HepG2 (cell line): Measurements from ENCODE around the gene LMOD1. TPM values are rescaled to one million over a fixed set of nuclear protein-coding genes. Genes with fewer than 3 reads are reported as not detected.

Experiments used
- ATF5 ChIP-seq: sonication (generic); formaldehyde crosslinking; IDR thresholded peaks from 2 replicates; pipeline ENCODE4 v1.4.0; 2020; ENCODE audit warnings: mild to moderate bottlenecking, low read depth, missing genetic modification reagents
- FOSL1 ChIP-seq: sonication (generic); formaldehyde crosslinking; IDR thresholded peaks from 2 replicates; pipeline ENCODE4 v1.9.0; 2021; ENCODE audit warnings: missing genetic modification reagents, borderline replicate concordance
- HCFC1 ChIP-seq: fragments of 150-350 bp; IDR thresholded peaks from 2 replicates; pipeline ENCODE4 v1.6.1; 2014; ENCODE audit warnings: low read depth, low read length
- HDAC1 ChIP-seq: sonication (generic); formaldehyde crosslinking; IDR thresholded peaks from 2 replicates; pipeline ENCODE4 v1.5.1; 2020; ENCODE audit warnings: mild to moderate bottlenecking, missing genetic modification reagents
- HHEX ChIP-seq: IDR thresholded peaks from 2 replicates; pipeline ENCODE4 v1.6.1; 2016; ENCODE audit warnings: control low read depth
- MAFG ChIP-seq: sonication (generic); formaldehyde crosslinking; IDR thresholded peaks from 2 replicates; pipeline ENCODE4 v1.5.1; 2020; ENCODE audit warnings: mild to moderate bottlenecking, missing genetic modification reagents
- MYC ChIP-seq: sonication (generic); formaldehyde crosslinking; IDR thresholded peaks from 2 replicates; pipeline ENCODE4 v1.9.0; 2021; ENCODE audit warnings: missing genetic modification reagents, borderline replicate concordance
- RNF219 ChIP-seq: sonication (generic); formaldehyde crosslinking; IDR thresholded peaks from 2 replicates; pipeline ENCODE4 v1.5.0; 2020; ENCODE audit warnings: mild to moderate bottlenecking, missing genetic modification reagents
- SNAPC2 ChIP-seq: sonication (generic); formaldehyde crosslinking; IDR thresholded peaks from 2 replicates; pipeline ENCODE4 v1.8.1; 2022; ENCODE audit warnings: mild to moderate bottlenecking, missing genetic modification reagents
- SOX6 ChIP-seq, 2 experiments: fragments of 450-650 bp in 1 of 2; sonication (generic) in 1 of 2; formaldehyde crosslinking in 1 of 2; IDR thresholded peaks; 2 replicates each; pipeline versions ENCODE4 v1.4.0 to v1.6.1; 2017 to 2020; ENCODE audit warnings: antibody characterized with exemption in 1 of 2, mild to moderate bottlenecking in 1 of 2, missing genetic modification reagents in 1 of 2
- SP5 ChIP-seq: IDR thresholded peaks from 2 replicates; pipeline ENCODE4 v1.6.1; 2016; ENCODE audit warnings: low read depth, borderline replicate concordance
- TRIM24 ChIP-seq: sonication (generic); formaldehyde crosslinking; IDR thresholded peaks from 2 replicates; pipeline ENCODE4 v1.8.0; 2022; ENCODE audit warnings: mild to moderate bottlenecking, missing genetic modification reagents
- ZMAT5 ChIP-seq: sonication (generic); formaldehyde crosslinking; IDR thresholded peaks from 2 replicates; pipeline ENCODE4 v1.5.0; 2020; ENCODE audit warnings: mild to moderate bottlenecking, low read depth, missing genetic modification reagents, borderline replicate concordance
- ZMYM2 ChIP-seq: sonication (generic); formaldehyde crosslinking; IDR thresholded peaks from 2 replicates; pipeline ENCODE4 v1.8.0; 2022; ENCODE audit warnings: mild to moderate bottlenecking, missing genetic modification reagents
- ZNF432 ChIP-seq: sonication (generic); formaldehyde crosslinking; IDR thresholded peaks from 2 replicates; pipeline ENCODE4 v1.5.0; 2020; ENCODE audit warnings: missing genetic modification reagents, mild to moderate bottlenecking, borderline replicate concordance
- ZNF512 ChIP-seq: sonication (generic); formaldehyde crosslinking; IDR thresholded peaks from 2 replicates; pipeline ENCODE4 v1.4.0; 2020; ENCODE audit warnings: mild to moderate bottlenecking, missing genetic modification reagents
- ZNF569 ChIP-seq: sonication (generic); formaldehyde crosslinking; IDR thresholded peaks from 2 replicates; pipeline ENCODE4 v1.5.0; 2020; ENCODE audit warnings: mild to moderate bottlenecking, missing genetic modification reagents, moderate library complexity, borderline replicate concordance
- ZNF746 ChIP-seq: sonication (generic); formaldehyde crosslinking; IDR thresholded peaks from 2 replicates; pipeline ENCODE4 v1.8.0; 2022; ENCODE audit warnings: mild to moderate bottlenecking, missing genetic modification reagents
- ZNF788 ChIP-seq: sonication (generic); formaldehyde crosslinking; IDR thresholded peaks from 2 replicates; pipeline ENCODE4 v1.5.0; 2020; ENCODE audit warnings: mild to moderate bottlenecking, missing genetic modification reagents, borderline replicate concordance
- ZSCAN5A ChIP-seq: sonication (generic); formaldehyde crosslinking; IDR thresholded peaks from 2 replicates; pipeline ENCODE4 v1.8.0; 2022; ENCODE audit warnings: mild to moderate bottlenecking, missing genetic modification reagents, borderline replicate concordance
- polyA plus RNA-seq, 8 experiments: library from polyadenylated mRNA; depleted of rRNA in 3 of 8; stranded (reverse) in 7 of 8; unstranded in 1 of 8; fragments of >200 nt; fragmentation: Illumina TruSeq in 4 of 8; extraction: Trizol in 4 of 8; gene quantifications; 2 replicates each; pipeline versions ENCODE4 v1.2.1 to v1.2.3, GENCODE V29; 2011 to 2016; ENCODE audit warnings: low read depth in 4 of 8, missing spikeins in 1 of 8, mixed read lengths in 1 of 8; ENCODE audit not compliant: insufficient read depth in 1 of 8
- total RNA-seq, 5 experiments: library from RNA; depleted of rRNA; stranded (reverse); fragments of >200 nt; fragmentation: Illumina TruSeq; extraction: Trizol; gene quantifications; 2 replicates each; pipeline ENCODE4 v1.2.3, GENCODE V29; 2016; ENCODE audit warnings: low read depth in 1 of 5
- TF ChIP-seq, protein P1 (sequence below): sonication (generic); formaldehyde crosslinking; IDR thresholded peaks from 2 replicates; pipeline ENCODE4 v1.5.1; 2020; ENCODE audit warnings: mild to moderate bottlenecking, moderate library complexity, missing genetic modification reagents

LMOD1 gene
- total and polyA plus RNA-seq, 2 of the 13 experiments (the other 11 are each of a cell fraction or from before 2014, with no cell fraction given), result not detected

GRCh38 chr1:201982623-201983379 is 36.5 kb upstream of the LMOD1 start, which contains the start of gene RNPEP (continued):
- no peak for TF ChIP-seq SNAPC2 (CRISPR knock-in tag)
- no peak for TF ChIP-seq MAFG (CRISPR knock-in tag)
- no peak for TF ChIP-seq FOSL1 (CRISPR knock-in tag)
- TF ChIP-seq HCFC1, result no peak
- TF ChIP-seq MYC, result peak; percentile 49; the same call in 1 of the 2 replicates
- TF ChIP-seq ZMYM2 (CRISPR knock-in tag), result no peak
- TF ChIP-seq ZNF512 (CRISPR knock-in tag), result no peak
- TF ChIP-seq ZMAT5 (CRISPR knock-in tag), result no peak
- TF ChIP-seq ATF5 (CRISPR knock-in tag), result no peak
- TF ChIP-seq ZNF788 (CRISPR knock-in tag), result peak; percentile 63; the same call in 1 of the 2 replicates
- no peak for TF ChIP-seq RNF219 (CRISPR knock-in tag)
- TF ChIP-seq ZNF569, result no peak
- no peak for TF ChIP-seq ZNF432 (CRISPR knock-in tag)
- TF ChIP-seq ZSCAN5A (CRISPR knock-in tag), result no peak
- TF ChIP-seq TRIM24, result no peak
- no peak for TF ChIP-seq HHEX
- no peak for TF ChIP-seq ZNF746 (CRISPR knock-in tag)
- TF ChIP-seq SOX6 (IDR thresholded peaks at IDR 0.05), result no peak
- peak; percentile 73 for TF ChIP-seq SOX6 (CRISPR knock-in tag; IDR thresholded peaks at IDR 0.05)
- TF ChIP-seq SP5 (CRISPR knock-in tag), result no peak
- TF ChIP-seq HDAC1 (CRISPR knock-in tag), result peak; percentile 46
- TF ChIP-seq, protein P1, sequence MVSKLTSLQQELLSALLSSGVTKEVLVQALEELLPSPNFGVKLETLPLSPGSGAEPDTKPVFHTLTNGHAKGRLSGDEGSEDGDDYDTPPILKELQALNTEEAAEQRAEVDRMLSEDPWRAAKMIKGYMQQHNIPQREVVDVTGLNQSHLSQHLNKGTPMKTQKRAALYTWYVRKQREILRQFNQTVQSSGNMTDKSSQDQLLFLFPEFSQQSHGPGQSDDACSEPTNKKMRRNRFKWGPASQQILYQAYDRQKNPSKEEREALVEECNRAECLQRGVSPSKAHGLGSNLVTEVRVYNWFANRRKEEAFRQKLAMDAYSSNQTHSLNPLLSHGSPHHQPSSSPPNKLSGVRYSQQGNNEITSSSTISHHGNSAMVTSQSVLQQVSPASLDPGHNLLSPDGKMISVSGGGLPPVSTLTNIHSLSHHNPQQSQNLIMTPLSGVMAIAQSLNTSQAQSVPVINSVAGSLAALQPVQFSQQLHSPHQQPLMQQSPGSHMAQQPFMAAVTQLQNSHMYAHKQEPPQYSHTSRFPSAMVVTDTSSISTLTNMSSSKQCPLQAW (CRISPR knock-in tag), result no peak
